Neural progenitor cell (in vitro differentiated cells): ENCODE measurements around the gene MRPS6.

ENCODE experiments used
- CTCF ChIP-seq: fragments of 200-600 bp; sonication (generic); IDR thresholded peaks from 2 replicates; pipeline ENCODE4 v1.5.1; 2017; ENCODE audit warnings: antibody characterized with exemption, mild to moderate bottlenecking
- EZH2 ChIP-seq: fragments of 200-600 bp; sonication (generic); IDR thresholded peaks from 2 replicates; pipeline ENCODE4 v1.6.1; 2017; ENCODE audit warnings: antibody characterized with exemption, mild to moderate bottlenecking, moderate library complexity
- EZH2phosphoT487 ChIP-seq: fragments of 200-600 bp; sonication (generic); IDR thresholded peaks from 2 replicates; pipeline ENCODE4 v1.6.1; 2017; ENCODE audit warnings: antibody characterized with exemption

GRCh38 chr21:34052171-34052570, 21.2 kb upstream of the MRPS6 start:
- TF ChIP-seq CTCF, result no peak
- TF ChIP-seq EZH2phosphoT487, result no peak
- no peak for TF ChIP-seq EZH2
